DND-41 (cell line): ENCODE measurements around the gene ATP12A.
A peak's percentile ranks its signal among the peaks of the same experiment; 100 is the strongest.

Experiments
- CTCF ChIP-seq: IDR thresholded peaks from 2 replicates; pipeline ENCODE4 v1.5.1; 2012; ENCODE audit warnings: borderline replicate concordance, low read length, moderate library complexity, mild to moderate bottlenecking; ENCODE audit not compliant: poor library complexity, severe bottlenecking; ENCODE audit errors: extremely low read depth
- EZH2 ChIP-seq: IDR thresholded peaks from 3 replicates; pipeline ENCODE4 v1.6.1; 2012; ENCODE audit warnings: borderline replicate concordance, low read depth, mild to moderate bottlenecking, moderate library complexity, low read length, inconsistent platforms; ENCODE audit not compliant: severe bottlenecking

- TF ChIP-seq EZH2: no peak
- peak; percentile 55 for TF ChIP-seq CTCF
Observed at GRCh38 chr13:24742977-24743376, 62.8 kb downstream of the ATP12A start.
